Esophagus squamous epithelium (tissue), 4 donors: ENCODE measurements around the gene BEND3.

ENCODE experiments used
- POLR2A ChIP-seq, 4 donors: fragments of 450-650 bp; IDR thresholded peaks; one replicate each; pipeline ENCODE4 v1.6.1; 2017; ENCODE audit warnings: antibody characterized with exemption in 4 of 4, mild to moderate bottlenecking in 4 of 4, moderate library complexity in 3 of 4
- TF ChIP-seq, protein P1 (sequence below), 6 experiments: fragments of 450-650 bp in 4 of 6; fragments of 200-600 bp in 2 of 6; sonication (generic) in 2 of 6; IDR thresholded peaks; one replicate each; pipeline ENCODE4 v1.5.1; 2016 to 2019; ENCODE audit warnings: antibody characterized with exemption in 6 of 6, mild to moderate bottlenecking in 4 of 6, moderate library complexity in 4 of 6

DNA sequence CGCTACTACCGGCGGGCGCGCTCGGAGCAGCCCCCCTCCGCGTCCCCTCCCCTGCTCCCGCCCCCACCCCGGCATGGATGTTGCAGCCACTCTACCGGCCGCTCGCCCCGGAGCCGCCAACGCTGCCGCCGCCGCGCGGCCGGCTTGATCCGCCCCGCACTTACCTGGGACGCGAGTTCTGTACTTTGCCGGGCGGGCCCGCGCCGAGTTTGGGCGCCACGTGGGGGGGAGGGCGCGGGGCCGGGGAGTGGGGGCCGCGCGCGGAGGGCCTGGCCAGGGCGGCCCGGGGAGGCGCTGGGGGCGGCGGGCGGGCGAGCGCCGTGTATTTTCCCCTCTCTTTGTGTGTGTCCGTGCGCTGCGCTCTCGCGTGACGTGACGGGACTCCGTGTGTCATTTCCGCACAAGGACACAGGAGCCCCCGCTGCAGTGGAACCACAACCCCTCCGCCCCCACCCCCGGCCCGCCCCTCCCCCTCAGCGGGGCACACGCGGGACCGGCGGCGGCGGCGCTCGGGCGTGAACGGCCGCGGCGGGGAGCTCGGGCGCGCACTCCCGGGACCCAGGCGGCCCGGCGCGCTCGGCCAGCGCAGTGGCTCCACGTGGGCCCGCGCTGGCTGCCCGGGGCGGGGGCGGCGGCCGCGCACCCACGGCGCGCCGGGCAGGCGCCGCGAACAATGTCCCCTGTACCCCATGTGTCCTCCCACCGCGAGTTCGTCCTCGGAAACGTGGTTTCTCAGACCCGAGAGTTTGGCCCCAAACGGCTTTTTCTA is at the start of gene BEND3:
- TF ChIP-seq, protein P1, sequence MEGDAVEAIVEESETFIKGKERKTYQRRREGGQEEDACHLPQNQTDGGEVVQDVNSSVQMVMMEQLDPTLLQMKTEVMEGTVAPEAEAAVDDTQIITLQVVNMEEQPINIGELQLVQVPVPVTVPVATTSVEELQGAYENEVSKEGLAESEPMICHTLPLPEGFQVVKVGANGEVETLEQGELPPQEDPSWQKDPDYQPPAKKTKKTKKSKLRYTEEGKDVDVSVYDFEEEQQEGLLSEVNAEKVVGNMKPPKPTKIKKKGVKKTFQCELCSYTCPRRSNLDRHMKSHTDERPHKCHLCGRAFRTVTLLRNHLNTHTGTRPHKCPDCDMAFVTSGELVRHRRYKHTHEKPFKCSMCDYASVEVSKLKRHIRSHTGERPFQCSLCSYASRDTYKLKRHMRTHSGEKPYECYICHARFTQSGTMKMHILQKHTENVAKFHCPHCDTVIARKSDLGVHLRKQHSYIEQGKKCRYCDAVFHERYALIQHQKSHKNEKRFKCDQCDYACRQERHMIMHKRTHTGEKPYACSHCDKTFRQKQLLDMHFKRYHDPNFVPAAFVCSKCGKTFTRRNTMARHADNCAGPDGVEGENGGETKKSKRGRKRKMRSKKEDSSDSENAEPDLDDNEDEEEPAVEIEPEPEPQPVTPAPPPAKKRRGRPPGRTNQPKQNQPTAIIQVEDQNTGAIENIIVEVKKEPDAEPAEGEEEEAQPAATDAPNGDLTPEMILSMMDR (IDR thresholded peaks at IDR 0.05): no peak
- TF ChIP-seq POLR2A (IDR thresholded peaks at IDR 0.05): no peak
